Choroid plexus epithelial cell (primary cell): ENCODE data around the gene TRIM61.
"Not testable (repeated sequence)": the region's sequence is repeated elsewhere in the genome, so short reads cannot be mapped to it uniquely, and the experiment has no call there.

ENCODE experiments used
- DNase-seq: peaks from one replicate; pipeline ENCODE4 v3.0.0-alpha.2; 2010; ENCODE audit warnings: low read depth
- H3K4me3 ChIP-seq: 2 replicates; pipeline ENCODE4 v1.5.1; 2011; ENCODE audit warnings: low read depth, mild to moderate bottlenecking, control low read depth, low read length, moderate library complexity
- CTCF ChIP-seq: conservative IDR thresholded peaks from 2 replicates; pipeline ENCODE4 v1.5.1; 2011; ENCODE audit warnings: low read depth, mild to moderate bottlenecking, control low read depth, inconsistent platforms, low read length, moderate library complexity

TRIM61 gene

GRCh38 chr4:164949448-164950143, 27.9 kb downstream of the TRIM61 start:
- H3K4me3 ChIP-seq, result no peak overlapping the region
- TF ChIP-seq CTCF, result peak; percentile 36
- no peak for DNase-seq

GRCh38 chr4:164948975-164949374, 28.5 kb downstream of the TRIM61 start:
- no peak for TF ChIP-seq CTCF
- DNase-seq, result no peak
- H3K4me3 ChIP-seq, result no peak overlapping the region

- not testable (repeated sequence) for DNase-seq, H3K4me3 ChIP-seq
These were observed 29.5 kb downstream of the TRIM61 start for GRCh38 chr4:164948006-164948405.

GRCh38 chr4:164946810-164947209, 30.6 kb downstream of the TRIM61 start:
- no peak overlapping the region for H3K4me3 ChIP-seq
- TF ChIP-seq CTCF, result no peak
- no peak for DNase-seq

GRCh38 chr4:164945146-164945545, 32.3 kb downstream of the TRIM61 start:
- no peak for DNase-seq
- no peak overlapping the region for H3K4me3 ChIP-seq
- no peak for TF ChIP-seq CTCF

- TF ChIP-seq CTCF, result no peak
- H3K4me3 ChIP-seq, result no peak overlapping the region
These were observed 34.3 kb downstream of the TRIM61 start for GRCh38 chr4:164943192-164943591.

GRCh38 chr4:164937576-164938270, 39.7 kb downstream of the TRIM61 start:
- peak; percentile 51 for TF ChIP-seq CTCF
- H3K4me3 ChIP-seq, result no peak overlapping the region
- DNase-seq, result peak; percentile 70

More at GRCh38 chr4:164943192-164943591, 34.3 kb downstream of the TRIM61 start:
- DNase-seq, result no peak

GRCh38 chr4:164935865-164936606, 41.4 kb downstream of the TRIM61 start:
- not testable (repeated sequence) for DNase-seq, H3K4me3 ChIP-seq
